SKM-1 (cell line): ENCODE results near the gene FBXL20.
"Not testable (repeated sequence)": the region's sequence is repeated elsewhere in the genome, so short reads cannot be mapped to it uniquely, and the experiment has no call there.

Experiments
- DNase-seq: peaks from one replicate; lab custom pipeline; 2025; ENCODE audit not compliant: unreplicated experiment; lab: John Stamatoyannopoulos, UW

FBXL20 gene

DNA sequence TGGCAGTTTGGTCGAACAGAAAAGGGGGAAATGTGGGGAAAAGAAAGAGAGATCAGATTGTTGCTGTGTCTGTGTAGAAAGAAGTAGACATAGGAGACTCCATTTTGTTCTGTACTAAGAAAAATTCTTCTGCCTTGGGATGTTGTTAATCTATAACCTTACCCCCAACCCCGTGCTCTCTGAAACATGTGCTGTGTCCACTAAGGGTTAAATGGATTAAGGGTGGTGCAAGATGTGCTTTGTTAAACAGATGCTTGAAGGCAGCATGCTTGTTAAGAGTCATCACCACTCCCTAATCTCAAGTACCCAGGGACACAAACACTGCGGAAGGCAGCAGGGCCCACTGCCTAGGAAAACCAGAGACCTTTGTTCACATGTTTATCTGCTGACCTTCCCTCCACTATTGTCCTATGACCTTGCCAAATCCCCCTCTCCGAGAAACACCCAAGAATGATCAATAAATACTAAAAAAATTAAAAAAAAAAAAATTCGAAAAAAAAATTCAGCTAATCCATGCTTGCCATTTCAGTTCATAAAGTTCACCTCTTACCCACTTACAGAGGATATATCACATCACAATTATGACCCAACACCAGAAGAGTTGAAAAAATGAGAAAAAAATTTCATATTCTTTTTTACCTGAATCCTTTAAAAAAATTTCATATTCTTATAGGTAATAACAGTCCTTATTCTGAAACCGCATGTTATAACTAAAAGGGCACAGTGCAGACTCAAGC, 67.2 kb downstream of the FBXL20 start:
- not testable (repeated sequence) for DNase-seq

GRCh38 chr17:39332092-39332491, 69.3 kb downstream of the FBXL20 start:
- DNase-seq, result no peak

DNA sequence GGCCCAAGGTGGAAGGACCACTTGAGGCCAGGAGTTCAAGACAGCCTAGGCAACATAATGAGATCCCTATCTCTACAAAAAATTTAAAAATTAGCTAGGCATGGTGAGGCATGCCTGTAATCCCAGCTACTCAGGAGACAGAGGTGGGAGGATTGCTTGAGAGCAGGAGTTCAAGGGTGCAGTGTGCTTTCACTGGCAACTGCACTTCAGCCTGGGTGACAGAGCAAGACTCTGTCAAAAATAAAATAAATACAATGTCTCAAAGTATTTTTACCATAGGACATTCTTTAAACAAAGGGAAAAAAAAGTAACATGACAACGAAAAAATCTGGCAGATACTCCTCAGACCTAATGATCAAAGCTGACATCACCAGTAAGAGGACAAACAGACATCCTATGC, 72.6 kb downstream of the FBXL20 start:
- DNase-seq, result no peak

DNA sequence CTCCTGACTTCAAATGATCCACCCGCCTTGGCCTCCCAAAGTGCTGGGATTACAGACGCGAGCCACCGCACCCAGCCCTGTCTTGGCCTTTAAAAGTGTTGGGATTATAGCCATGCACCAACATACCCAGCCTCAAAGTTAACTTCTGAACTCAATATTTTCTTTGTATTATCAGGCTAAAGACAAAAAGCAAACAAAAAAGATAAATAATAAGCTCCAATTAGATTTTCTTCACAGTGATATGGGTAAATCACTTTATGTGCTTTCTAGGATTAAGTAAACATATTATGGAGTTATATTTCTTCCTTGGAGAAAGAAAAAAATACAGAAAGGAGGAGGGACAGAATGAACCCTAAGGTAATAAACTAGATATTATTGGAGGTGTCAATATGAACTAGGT, 74.3 kb downstream of the FBXL20 start:
- DNase-seq, result no peak

DNA sequence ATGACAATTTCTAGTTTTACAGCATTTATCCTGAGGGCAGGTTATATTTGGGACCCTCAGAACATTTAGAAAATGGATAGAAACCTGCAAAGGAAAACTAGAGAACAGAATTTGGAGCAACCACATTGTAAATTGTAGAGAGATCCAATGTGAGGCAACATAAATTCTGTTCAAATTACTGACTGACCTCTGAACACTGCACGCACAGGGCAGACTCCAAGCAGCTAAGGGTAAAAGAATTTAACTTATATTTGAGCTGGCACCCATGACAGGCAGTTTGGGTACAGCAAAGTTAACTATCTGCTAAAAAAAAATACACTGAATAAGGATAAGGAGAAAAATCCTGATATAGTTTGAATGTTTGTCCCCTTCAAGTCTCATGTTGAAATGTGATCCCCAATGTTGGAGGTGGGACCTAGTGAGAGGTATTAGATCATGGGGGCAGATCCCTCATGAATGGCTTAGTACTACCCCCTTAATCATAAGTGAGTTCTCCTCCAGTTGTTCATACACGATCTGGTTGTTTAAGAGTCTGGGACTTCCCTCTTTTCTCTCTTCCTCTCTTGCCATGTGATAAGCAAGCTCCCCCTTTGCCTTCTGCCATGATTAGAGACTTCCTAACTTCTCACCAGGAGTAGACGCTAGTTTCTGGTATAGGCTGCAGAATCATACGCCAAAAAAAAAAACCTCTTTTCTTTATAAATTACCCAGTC, 75.7 kb downstream of the FBXL20 start:
- DNase-seq, result peak; percentile 18

DNA sequence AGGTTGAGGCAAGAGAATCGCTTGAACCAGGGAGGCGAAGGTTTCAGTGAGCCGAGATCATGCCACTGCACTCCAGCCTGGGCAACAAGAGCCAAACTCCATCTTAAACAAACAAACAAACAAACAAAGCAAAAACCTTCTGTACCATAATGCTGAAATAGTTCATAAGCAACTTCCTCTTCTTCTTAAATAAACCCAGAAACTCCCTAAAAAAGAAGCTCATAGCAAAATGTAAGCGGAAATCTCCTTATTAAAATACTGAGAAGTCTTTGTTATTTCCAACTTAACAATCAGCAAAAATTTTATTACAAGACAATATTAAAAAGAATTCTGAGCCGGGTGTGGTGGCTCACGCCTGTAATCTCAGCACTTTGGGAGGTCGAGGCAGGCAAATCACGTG, 82.8 kb downstream of the FBXL20 start:
- DNase-seq, result no peak

- no peak for DNase-seq
Observed at GRCh38 chr17:39306509-39307212, 94.8 kb downstream of the FBXL20 start.

DNA sequence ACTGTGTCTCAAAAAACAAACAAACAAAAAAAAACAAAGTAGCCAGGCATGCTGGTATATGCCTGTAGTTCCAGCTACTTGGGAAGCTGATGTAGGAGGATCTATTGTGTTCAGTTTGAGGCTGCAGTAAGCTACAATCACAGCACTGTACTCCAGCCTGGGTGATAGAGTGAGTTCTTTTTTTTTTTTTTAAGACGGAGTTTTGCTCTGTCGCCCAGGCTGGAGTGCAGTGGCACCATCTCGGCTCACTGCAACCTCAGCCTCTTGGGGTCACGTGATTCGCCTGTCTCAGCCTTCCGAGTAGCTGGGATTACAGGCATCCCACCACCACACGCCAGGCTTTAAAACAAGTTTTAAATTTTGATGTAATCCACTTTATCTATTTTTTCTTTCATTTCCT, 95.4 kb downstream of the FBXL20 start:
- DNase-seq, result no peak

DNA sequence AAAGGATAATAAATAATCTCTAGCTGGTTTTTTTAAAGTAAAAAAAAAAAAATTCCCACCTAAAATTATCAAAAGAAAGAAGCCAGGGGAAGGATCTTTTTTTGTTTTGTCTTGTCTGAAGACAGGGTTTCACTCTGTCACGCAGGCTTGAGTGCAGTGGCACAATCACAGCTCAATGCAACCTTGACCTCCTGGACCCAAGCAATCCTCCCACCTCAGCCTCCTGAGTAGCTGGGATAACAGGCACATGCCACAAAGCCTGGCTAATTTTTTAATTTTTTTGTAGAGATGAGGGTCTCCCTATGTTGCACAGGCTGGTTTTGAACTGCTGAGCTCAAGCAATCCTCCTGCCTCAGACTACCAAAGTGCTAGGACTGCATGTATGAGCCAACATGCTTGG, 97.2 kb downstream of the FBXL20 start:
- DNase-seq, result no peak

GRCh38 chr17:39294060-39294459, 107.4 kb downstream of the FBXL20 start:
- DNase-seq, result no peak

- not testable (repeated sequence) for DNase-seq
Observed at GRCh38 chr17:39292546-39292945, 108.9 kb downstream of the FBXL20 start.

DNA sequence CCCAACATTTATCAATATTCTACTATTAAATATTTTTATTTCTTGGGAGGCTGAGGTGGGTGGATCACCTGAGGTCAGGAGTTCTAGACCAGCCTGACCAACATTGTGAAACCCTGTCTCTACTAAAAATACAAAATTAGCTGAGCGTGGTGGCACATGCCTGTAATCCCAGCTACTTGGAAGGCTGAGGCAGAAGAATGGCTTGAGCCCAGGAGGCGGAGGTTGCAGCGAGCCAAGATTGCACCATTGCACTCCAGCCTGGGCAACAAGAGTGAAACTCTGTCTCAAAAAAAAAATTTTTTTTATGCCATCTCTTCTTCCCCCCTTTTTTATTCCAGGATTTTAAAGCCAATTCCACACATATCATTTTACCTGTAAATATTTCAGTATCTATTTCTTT, 114.9 kb downstream of the FBXL20 start:
- not testable (repeated sequence) for DNase-seq

- DNase-seq, result no peak
Observed at GRCh38 chr17:39284685-39285084, 116.7 kb downstream of the FBXL20 start.

GRCh38 chr17:39283896-39284295, 117.5 kb downstream of the FBXL20 start:
- DNase-seq, result no peak

- no peak for DNase-seq
Observed at GRCh38 chr17:39283098-39283497, 118.3 kb downstream of the FBXL20 start.

DNA sequence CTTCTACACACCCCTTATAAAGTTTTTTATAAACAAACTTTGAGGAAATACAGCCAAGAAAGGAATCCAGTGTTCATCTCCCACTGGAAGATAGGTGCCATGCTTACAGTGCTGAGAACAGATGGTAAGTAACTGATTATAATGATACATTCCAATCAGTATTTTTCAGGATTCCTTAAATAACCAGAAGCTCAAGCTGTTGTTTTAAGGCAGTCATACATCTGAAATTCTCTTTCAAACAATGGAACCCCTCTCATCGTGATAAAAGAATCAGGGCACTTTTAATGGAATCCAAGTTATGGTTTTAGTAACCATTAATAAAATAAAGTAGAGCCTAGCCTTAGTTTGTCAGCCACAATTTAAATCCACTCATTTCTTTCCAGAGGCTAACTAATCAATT, 119.6 kb downstream of the FBXL20 start:
- DNase-seq, result no peak

GRCh38 chr17:39278246-39278645, 123.2 kb downstream of the FBXL20 start:
- DNase-seq, result not testable (repeated sequence)

- DNase-seq, result no peak
Observed at GRCh38 chr17:39277110-39277509, 124.3 kb downstream of the FBXL20 start.

GRCh38 chr17:39276113-39276512, 125.3 kb downstream of the FBXL20 start:
- DNase-seq, result no peak

GRCh38 chr17:39271546-39271945, 129.9 kb downstream of the FBXL20 start:
- no peak for DNase-seq

GRCh38 chr17:39270923-39271322, 130.5 kb downstream of the FBXL20 start:
- no peak for DNase-seq

- DNase-seq, result no peak
Observed at GRCh38 chr17:39264119-39264518, 137.3 kb downstream of the FBXL20 start.
